GM12864 (cell line): Measurements from ENCODE around the gene IL16.
"Not testable (repeated sequence)": the region's sequence is repeated elsewhere in the genome, so short reads cannot be mapped to it uniquely, and the experiment has no call there.

Source experiments
- DNase-seq: peaks from one replicate; pipeline ENCODE4 v3.0.0-alpha.2; 2011; ENCODE audit warnings: low read depth
- H3K4me3 ChIP-seq: 2 replicates; pipeline ENCODE4 v1.5.1; 2011; ENCODE audit warnings: mild to moderate bottlenecking, low read depth, low read length, control low read depth
- CTCF ChIP-seq: IDR thresholded peaks from 2 replicates; pipeline ENCODE4 v1.5.1; 2011; ENCODE audit warnings: low read depth, mild to moderate bottlenecking, moderate library complexity, low read length, control low read depth, inconsistent platforms; ENCODE audit errors: missing control alignments

IL16 gene

GRCh38 chr15:81157195-81157938 lies 39.3 kb upstream of the IL16 start:
- no peak for DNase-seq
- TF ChIP-seq CTCF, result no peak
- no peak overlapping the region for H3K4me3 ChIP-seq

- no peak for TF ChIP-seq CTCF
- DNase-seq, result no peak
- no peak overlapping the region for H3K4me3 ChIP-seq
Measured at GRCh38 chr15:81157939-81158223, 38.8 kb upstream of the IL16 start.

- not testable (repeated sequence) for H3K4me3 ChIP-seq, DNase-seq
Measured at GRCh38 chr15:81158561-81158960, 38.1 kb upstream of the IL16 start.

GRCh38 chr15:81160312-81161159 lies 36.1 kb upstream of the IL16 start:
- H3K4me3 ChIP-seq, result no peak overlapping the region
- no peak for DNase-seq
- TF ChIP-seq CTCF, result no peak

GRCh38 chr15:81161160-81161673 lies 35.5 kb upstream of the IL16 start:
- H3K4me3 ChIP-seq, result no peak overlapping the region
- DNase-seq, result no peak
- no peak for TF ChIP-seq CTCF

- no peak for TF ChIP-seq CTCF
- H3K4me3 ChIP-seq, result no peak overlapping the region
- DNase-seq, result no peak
Measured at GRCh38 chr15:81161851-81162250, 34.8 kb upstream of the IL16 start.

GRCh38 chr15:81163961-81164800 lies 32.5 kb upstream of the IL16 start:
- no peak for DNase-seq
- TF ChIP-seq CTCF, result no peak
- H3K4me3 ChIP-seq, result no peak overlapping the region
